Pons (tissue), 1 donor: Measurements from ENCODE around the gene DCUN1D5.
"Not testable (repeated sequence)": the region's sequence is repeated elsewhere in the genome, so short reads cannot be mapped to it uniquely, and the experiment has no call there.

Experiments used
- DNase-seq: peaks from one replicate; pipeline ENCODE4 v3.0.0-alpha.2; 2016; ENCODE audit warnings: low spot score

Gene DCUN1D5

GRCh38 chr11:103055221-103055890 is 36.6 kb downstream of the DCUN1D5 start:
- DNase-seq = peak; percentile 63

DNA sequence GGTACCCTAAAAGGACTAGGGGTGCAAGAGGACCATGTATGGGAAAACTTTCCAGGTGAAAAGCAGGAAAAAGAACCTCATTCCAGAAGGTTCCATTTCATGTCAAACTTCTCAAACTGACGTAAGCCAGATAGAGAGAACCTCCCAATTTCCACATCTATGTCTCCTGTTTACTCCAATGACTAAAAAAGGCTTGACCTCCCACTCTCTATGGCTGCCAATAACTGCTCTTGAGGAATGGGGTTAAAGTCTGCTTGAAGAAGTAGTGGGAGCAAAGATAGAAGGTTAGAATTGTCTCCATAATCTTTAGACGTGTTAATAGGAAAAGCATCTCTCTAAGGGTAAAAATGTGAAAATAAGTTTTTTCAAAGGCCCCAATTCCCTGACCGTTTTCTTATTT is 38.0 kb downstream of the DCUN1D5 start:
- no peak for DNase-seq

DNA sequence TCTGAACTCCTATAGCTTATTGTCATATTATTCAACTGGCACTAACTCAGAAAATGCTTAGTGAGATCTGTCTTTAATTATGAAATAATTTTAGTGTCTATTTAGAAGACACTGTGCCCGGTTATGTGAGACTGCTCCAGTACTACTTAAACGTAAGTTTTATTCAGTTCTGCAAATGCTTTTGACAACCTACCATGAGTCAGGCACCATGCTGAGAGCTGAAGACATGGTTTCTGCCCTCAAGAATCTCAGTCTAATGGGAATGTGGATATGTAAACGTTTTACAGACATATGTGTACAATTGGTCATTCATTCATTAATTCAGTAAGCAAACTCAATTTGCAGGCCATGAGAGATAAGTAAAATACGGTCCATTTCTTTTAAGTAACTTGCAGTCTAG is 40.0 kb downstream of the DCUN1D5 start:
- DNase-seq = no peak

DNA sequence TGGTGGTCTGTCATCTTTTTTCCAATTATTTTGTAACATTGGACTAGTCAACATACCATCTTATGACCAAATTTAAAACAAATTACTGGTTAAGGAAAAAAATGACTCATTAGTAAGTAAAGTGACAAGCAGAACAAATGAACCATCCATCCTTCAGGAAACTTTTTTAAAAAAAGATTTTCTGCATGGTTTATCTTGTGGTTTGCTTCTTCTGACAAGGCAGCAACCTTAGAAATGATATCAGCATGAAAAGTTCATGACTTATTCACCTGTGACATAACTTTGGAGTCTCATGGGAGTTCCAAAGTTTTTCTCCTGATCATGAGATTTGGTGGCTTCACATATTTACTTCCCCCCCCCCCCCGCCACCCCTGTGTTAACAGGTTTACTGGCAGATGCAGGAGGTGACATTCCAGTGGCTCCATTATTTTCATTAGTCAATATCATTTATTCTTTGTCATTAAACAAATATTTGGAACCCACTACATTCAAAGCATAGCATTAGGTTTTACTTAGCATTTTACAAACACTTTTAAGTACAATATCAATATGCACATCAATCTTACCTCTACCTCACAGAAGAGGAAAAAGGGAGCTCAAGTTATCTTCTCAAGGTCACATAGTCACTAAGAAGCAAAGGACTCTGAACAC is 40.7 kb downstream of the DCUN1D5 start:
- DNase-seq = no peak

GRCh38 chr11:103050351-103050750 is 41.6 kb downstream of the DCUN1D5 start:
- DNase-seq = no peak

- no peak for DNase-seq
These were observed 44.1 kb downstream of the DCUN1D5 start for GRCh38 chr11:103047837-103048236.

DNA sequence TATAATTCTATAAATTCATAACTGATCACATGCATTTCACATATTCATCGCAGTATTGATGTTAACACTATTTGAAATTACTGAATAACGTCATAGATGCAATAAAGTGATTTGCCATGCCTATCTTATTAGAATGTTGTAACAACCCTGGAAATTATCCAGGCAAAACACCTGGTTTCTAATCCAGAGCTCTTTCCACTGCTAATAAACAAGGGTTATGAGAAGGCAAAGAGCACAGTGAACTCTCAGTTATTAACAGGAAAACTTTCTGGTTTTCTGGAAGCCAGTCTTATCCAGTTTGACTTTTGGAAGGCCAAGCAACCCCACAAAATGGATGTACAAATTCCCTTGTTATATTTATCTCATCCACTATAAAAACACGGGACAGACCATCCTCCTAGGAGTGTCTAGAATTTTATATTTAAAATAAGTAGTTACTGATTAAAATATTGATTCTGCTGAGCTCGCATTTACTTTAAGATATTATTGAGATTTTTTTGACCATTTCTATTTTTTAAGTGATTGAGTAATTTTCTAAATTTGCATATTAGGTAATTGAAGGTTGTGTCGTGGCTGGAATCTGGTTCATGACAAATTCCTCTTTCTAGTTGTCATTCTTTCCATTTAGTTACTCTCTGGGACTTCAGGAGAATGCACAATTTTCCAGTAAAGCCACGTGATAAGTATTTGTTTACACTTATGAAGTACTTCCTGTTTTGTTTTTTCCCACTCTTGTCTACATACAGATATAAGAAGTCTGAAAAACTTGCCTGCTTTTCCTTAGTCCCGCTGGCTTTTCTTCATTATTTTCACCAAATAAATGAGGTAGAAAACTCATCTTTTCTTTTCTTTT is 47.9 kb downstream of the DCUN1D5 start:
- no peak for DNase-seq

GRCh38 chr11:103042161-103042560 is 49.8 kb downstream of the DCUN1D5 start:
- no peak for DNase-seq

DNA sequence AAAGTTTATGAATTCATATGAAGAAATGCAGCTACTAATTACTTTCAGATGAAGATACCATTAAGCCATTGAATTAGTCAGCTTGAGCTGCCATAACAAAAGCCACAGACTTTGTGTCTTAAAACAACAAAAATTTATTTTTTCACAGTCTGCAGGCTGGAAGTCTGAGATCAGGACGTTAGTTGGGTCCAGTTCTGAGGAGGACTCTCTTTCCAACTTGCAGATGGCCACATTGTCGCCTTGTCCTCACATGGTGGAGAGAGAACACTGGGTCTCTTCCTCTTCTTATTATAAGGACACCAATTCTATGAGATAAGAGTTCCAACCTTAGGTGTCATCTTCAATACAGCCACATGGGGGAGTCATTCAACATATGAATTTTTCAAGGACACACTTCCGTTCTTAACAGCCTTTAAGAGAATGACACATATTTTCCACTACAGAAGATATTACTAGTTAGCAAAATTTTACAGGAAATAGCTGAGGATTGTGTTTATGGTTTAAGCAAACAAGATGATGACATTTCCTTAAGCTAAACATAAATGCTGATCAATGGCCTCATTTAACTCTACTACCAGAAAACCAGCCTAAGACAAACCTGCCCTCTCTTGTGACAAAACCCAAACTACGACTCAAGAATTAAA is 56.0 kb downstream of the DCUN1D5 start:
- peak; percentile 73 for DNase-seq

- no peak for DNase-seq
These were observed 56.7 kb downstream of the DCUN1D5 start for GRCh38 chr11:103035216-103035615.

- DNase-seq = no peak
These were observed 60.1 kb downstream of the DCUN1D5 start for GRCh38 chr11:103031834-103032233.

DNA sequence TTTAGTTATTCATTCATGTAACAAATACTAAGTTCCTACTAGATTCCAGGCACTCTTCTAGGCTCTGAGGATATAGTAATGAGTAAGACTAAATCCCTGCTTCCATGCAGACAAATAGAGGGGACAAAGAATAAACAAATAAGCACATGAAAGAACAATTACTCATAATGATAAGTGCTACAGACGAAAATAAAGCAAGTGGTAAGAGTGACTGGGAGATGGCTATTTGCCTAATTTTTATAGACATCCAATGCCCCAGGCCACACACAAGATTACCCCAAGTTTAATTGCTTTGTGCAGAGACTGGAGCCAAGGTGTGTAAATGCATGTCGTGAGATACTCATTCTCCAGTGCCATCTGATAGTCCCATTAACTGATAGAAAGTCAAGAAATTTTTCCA is 62.6 kb downstream of the DCUN1D5 start:
- no peak for DNase-seq

DNA sequence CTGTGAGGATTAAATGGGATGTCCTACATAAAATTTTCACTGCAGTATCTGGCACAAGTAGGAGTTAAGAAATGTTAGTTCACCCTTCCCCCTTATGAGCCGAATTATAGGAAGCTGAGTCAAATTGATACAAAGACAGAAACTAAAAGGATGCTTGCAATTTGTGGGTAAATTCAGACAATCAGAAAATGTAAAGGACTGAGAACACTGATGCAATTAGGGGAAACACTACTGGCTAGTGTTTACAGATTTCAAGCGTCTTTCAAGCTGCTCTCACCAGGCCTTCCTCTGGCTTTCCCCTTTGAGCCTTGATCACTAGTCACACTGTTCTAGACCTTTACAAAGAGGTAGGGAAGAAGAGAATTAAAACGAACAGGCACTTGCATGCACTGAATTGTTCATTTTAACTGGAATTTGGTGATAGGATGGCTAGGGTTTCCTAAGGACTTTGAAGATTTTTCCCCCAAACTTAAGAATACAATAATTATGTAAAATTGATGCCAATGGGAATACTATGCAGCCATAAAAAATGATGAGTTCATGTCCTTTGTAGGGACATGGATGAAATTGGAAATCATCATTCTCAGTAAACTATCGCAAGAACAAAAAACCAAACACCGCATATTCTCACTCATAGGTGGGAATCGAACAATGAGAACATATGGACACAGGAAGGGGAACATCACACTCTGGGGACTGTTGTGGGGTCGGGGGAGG is 63.5 kb downstream of the DCUN1D5 start:
- DNase-seq = not testable (repeated sequence)

DNA sequence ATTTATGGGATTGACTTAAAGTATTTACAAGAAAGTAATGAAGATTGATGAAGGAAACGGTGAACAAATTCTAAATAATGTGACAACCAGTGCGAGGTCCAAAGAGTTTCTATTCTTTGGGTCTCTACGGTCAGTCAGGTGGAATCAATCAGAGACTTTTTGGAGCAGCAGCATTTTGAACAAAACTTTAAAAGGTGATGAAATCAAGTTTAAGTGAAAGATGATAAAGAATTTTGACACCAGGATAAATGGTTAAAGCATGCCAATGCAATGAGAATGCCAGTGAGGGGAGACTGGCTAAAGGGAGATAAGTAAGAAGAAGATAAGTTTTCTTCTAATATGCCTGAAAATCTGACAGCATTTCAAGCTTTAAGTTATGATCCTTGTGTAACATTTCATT is 67.9 kb downstream of the DCUN1D5 start:
- no peak for DNase-seq

DNA sequence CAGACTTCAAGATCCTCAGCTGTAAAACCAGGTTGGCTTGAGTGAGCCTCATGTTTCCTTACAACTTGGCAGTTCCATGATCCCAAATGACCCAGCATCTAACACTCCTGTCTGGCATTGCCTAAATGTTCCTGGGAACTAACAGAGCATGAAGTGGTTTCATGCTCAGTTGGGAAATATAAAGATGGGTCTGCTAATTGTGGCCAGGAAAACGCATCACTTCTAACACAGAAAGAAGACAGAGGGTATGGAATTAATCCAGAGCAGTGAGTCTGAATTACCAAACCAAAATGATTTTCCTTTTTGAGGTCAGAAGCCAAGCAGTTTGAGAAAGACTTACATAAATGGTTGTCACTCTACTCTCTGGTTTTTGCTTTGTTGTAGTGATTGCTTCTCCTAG is 75.9 kb downstream of the DCUN1D5 start:
- DNase-seq = no peak

GRCh38 chr11:103013421-103013820 is 78.5 kb downstream of the DCUN1D5 start:
- DNase-seq = no peak
